Adipose tissue (tissue), 3 donors: ENCODE results near the gene EVI5L. TPM values are rescaled to one million over a fixed set of nuclear protein-coding genes. Genes with fewer than 3 reads are reported as not detected.

Experiments used
- H3K27ac ChIP-seq: one replicate; pipeline ENCODE4 v1.5.1; 2013; ENCODE audit warnings: low read depth, low read length
- WGBS, 3 donors: extraction: QIAGEN DNeasy Blood & Tissue Kit; methylation state at CpG; one replicate each; pipeline ENCODE4 v1.1.7; 2013; 5-methylcytosine and 5-hydroxymethylcytosine counted together
- polyA plus RNA-seq, 3 donors: library from polyadenylated mRNA; stranded (reverse); fragments of 200-250 nt; gene quantifications; one replicate each; pipeline ENCODE4 v1.2.3, GENCODE V29; 2013
- donor health status: healthy with polysubstance abuse.
- donor health status: Bipolar disorder and iron deficiency.
- donor health status: healthy.

The EVI5L gene
- polyA plus RNA-seq, 3 donors, result 3.9 to 10.2 (median 8.4) TPM

GRCh38 chr19:7914099-7914498, 84.1 kb downstream of the EVI5L start:
- WGBS, 3 donors, result 59 to 61% (median 61%) methylated on average over 12 of the region's 12 CpGs
- H3K27ac ChIP-seq, result no peak overlapping the region

Other genes with a start within 250 kb of the EVI5L start
- 10 to 100 TPM in 1 of 3 donors, 1 to 10 TPM in 1, under 1 TPM in 1; 0.11 to 23.1 (median 2.2) TPM for gene CAMSAP3, start 234.4 kb upstream of the EVI5L start, polyA plus RNA-seq
- gene XAB2, start 200.7 kb upstream of the EVI5L start, polyA plus RNA-seq, result 10 to 100 TPM; 23.3 to 33.7 (median 29.4) TPM
- 100 to 1,000 TPM in 1 of 3 donors, 10 to 100 TPM in 2; 39.6 to 101 (median 62.3) TPM for gene PET100, start 200.4 kb upstream of the EVI5L start, polyA plus RNA-seq
- gene PCP2, start 196.5 kb upstream of the EVI5L start, polyA plus RNA-seq, result 1 to 10 TPM in 1 of 3 donors, under 1 TPM in 1, not detected in 1; 0.10 to 3.7 TPM
- gene STXBP2, start 193.1 kb upstream of the EVI5L start, polyA plus RNA-seq, result 100 to 1,000 TPM in 1 of 3 donors, 10 to 100 TPM in 2; 43.6 to 114 (median 83.1) TPM
- 10 to 100 TPM in 2 of 3 donors, 1 to 10 TPM in 1; 5.0 to 20.0 (median 15.1) TPM for gene RETN, start 161.2 kb upstream of the EVI5L start, polyA plus RNA-seq
- gene MCEMP1, start 153.1 kb upstream of the EVI5L start, polyA plus RNA-seq, result 10 to 100 TPM in 2 of 3 donors, under 1 TPM in 1; 0.76 to 36.0 (median 20.8) TPM
- 100 to 1,000 TPM in 1 of 3 donors, 10 to 100 TPM in 2; 58.0 to 146 (median 75.1) TPM for gene TRAPPC5, start 149.4 kb upstream of the EVI5L start, polyA plus RNA-seq
- under 1 TPM; 0.22 to 0.39 (median 0.38) TPM for gene FCER2, start 128.1 kb upstream of the EVI5L start, polyA plus RNA-seq
- gene CLEC4G, start 98.1 kb upstream of the EVI5L start, polyA plus RNA-seq, result 10 to 100 TPM in 1 of 3 donors, 1 to 10 TPM in 2; 2.7 to 21.5 (median 7.2) TPM
- 10 to 100 TPM in 2 of 3 donors, 1 to 10 TPM in 1; 1.3 to 12.8 (median 12.7) TPM for gene CD209, start 82.7 kb upstream of the EVI5L start, polyA plus RNA-seq
- gene CLEC4M, start 67.0 kb upstream of the EVI5L start, polyA plus RNA-seq, result 1 to 10 TPM in 1 of 3 donors, under 1 TPM in 1, not detected in 1; 0.16 to 3.7 TPM
- gene PRR36, start 44.2 kb downstream of the EVI5L start, polyA plus RNA-seq, result under 1 TPM in 2 of 3 donors, not detected in 1; 0.04 to 0.78 TPM
- gene LRRC8E, start 58.3 kb downstream of the EVI5L start, polyA plus RNA-seq, result 1 to 10 TPM in 1 of 3 donors, under 1 TPM in 2; 0.22 to 4.1 (median 0.61) TPM
- gene MAP2K7, start 73.7 kb downstream of the EVI5L start, polyA plus RNA-seq, result 10 to 100 TPM; 15.3 to 33.0 (median 20.4) TPM
- 1 to 10 TPM in 1 of 3 donors, under 1 TPM in 1, not detected in 1; 0.07 to 1.0 TPM for gene TGFBR3L, start 84.6 kb downstream of the EVI5L start, polyA plus RNA-seq
- gene SNAPC2, start 90.1 kb downstream of the EVI5L start, polyA plus RNA-seq, result 10 to 100 TPM; 13.3 to 21.0 (median 15.7) TPM
- gene CTXN1, start 95.9 kb downstream of the EVI5L start, polyA plus RNA-seq, result 1 to 10 TPM in 1 of 3 donors, under 1 TPM in 2; 0.36 to 1.3 (median 0.86) TPM
- 10 to 100 TPM; 32.2 to 58.1 (median 54.9) TPM for gene TIMM44, start 113.4 kb downstream of the EVI5L start, polyA plus RNA-seq
- 10 to 100 TPM; 15.2 to 29.7 (median 16.9) TPM for gene ELAVL1, start 175.4 kb downstream of the EVI5L start, polyA plus RNA-seq
- under 1 TPM in 1 of 3 donors, not detected in 2; 0.07 TPM for gene CCL25, start 222.5 kb downstream of the EVI5L start, polyA plus RNA-seq